IPS DF 4.7 (cell line): ENCODE data around the gene HMGCLL1.
A peak's percentile ranks its signal among the peaks of the same experiment; 100 is the strongest.

Source experiments
- DNase-seq: peaks from one replicate; pipeline ENCODE4 v3.0.0-alpha.2; 2013; ENCODE audit warnings: low spot score; ENCODE audit errors: extremely low read depth

Gene HMGCLL1

DNA sequence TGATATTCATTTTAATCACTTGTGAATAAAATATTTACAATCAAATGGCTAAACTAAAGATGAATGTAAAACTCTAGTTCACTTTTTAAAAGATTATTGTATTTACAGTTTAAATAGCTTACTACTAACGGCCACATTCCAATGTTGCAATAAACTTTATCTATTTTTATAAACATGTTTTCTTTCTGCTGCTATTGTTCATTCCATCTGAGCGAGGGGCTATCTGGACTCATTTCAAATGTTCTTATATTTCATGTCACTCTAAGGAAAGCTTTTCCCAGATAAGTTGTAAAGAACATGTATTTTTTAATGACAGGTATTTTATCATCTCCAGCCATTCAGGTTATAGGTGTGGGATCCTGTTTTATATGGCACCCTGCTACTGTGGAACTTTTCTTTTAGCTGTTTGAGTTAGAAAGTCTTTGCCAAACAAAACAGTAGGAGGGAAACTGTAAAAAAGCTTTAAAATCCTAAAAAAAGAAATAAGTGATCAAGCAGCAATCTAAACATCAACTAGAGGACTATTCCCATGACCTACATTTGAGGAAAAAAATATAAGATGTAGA, 42.5 kb downstream of the HMGCLL1 start:
- DNase-seq = no peak

GRCh38 chr6:55531496-55531895, 47.5 kb downstream of the HMGCLL1 start:
- no peak for DNase-seq

GRCh38 chr6:55530931-55531330, 48.1 kb downstream of the HMGCLL1 start:
- DNase-seq = no peak

GRCh38 chr6:55528624-55529023, 50.4 kb downstream of the HMGCLL1 start:
- peak; percentile 36 for DNase-seq

DNA sequence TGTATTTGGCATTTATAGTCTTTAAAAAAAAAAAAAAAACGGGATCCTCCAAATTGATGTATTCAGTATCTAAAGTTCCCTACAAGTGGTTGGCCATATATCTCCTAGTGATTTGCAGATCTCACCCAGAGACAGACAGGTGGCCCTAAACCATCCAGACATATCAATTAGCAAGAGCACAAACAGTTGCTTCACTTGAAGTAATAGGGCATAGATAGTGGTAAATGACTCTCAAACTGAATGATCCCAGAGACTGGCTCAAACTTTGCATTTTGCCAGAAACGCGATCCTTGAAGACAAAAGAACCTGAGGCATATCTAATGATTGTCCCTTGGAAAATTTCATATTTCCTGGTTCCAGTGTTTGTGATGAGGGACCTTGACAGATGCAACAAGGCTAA, 54.6 kb downstream of the HMGCLL1 start:
- DNase-seq = no peak

DNA sequence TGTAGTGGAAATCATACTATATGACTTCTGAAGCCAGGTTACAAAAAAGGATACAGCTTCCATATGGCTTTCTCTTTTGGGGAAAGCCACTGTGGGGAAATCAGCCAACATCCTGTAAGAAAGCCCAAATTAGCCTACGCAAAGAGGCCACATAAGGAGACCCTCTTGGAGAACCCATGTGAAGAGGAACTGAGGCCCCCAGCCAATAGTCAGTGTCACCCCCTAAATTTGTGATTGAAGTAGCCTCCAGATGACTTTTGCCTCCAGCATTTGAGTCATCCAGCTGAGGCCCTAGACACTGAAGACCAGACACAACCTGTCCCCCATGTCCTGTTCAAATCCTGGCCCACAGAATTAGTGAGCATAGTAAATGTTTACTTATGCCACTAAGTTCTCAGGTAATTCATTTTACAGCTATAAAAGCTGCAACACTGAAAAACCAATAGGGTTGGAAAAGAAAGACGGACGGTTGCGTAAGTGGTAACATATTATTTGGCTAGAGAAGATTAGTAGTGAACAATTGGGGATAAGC, 60.4 kb downstream of the HMGCLL1 start:
- no peak for DNase-seq

- no peak for DNase-seq
Observed at GRCh38 chr6:55516736-55517135, 62.3 kb downstream of the HMGCLL1 start.

- DNase-seq = no peak
Observed at GRCh38 chr6:55512904-55513303, 66.1 kb downstream of the HMGCLL1 start.

- no peak for DNase-seq
Observed at GRCh38 chr6:55511122-55511800, 67.7 kb downstream of the HMGCLL1 start.

DNA sequence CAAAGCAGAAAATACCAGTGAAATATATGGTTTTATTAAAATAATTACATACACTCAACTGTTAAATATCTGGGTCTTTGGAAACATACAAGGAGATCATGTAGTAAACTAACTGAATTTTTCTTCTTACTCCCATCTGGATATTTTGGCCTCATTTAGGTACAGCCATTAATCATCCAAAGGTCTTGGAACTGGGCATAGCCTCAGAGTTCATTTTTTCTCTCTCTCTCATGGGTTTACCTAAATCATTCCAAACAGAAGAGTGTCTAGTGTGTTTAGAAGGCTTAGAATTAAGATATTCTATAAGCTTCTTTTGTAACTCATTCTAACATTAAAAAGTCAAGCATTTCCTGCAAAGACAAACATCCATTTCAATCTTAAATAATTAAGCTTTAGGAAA, 79.4 kb downstream of the HMGCLL1 start:
- no peak for DNase-seq

DNA sequence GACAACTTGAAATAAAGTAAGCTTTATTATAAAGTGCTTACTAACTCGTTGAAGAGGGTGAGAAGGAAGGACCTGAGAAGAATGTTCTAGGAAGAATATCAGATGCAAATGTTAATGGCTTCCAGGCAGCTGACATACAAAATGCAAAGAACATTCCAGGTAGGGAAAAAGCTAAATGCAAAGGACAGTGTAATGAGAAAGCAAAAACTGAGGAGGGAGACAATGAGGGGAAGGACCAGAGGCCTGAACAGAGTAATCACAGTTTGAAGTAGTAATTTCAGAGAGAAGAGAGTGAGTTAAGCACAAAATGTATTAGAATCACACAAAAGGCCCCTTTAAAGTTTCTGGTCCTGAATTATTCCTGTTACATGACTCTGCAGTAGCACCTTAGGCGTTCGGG, 81.3 kb downstream of the HMGCLL1 start:
- DNase-seq = no peak

DNA sequence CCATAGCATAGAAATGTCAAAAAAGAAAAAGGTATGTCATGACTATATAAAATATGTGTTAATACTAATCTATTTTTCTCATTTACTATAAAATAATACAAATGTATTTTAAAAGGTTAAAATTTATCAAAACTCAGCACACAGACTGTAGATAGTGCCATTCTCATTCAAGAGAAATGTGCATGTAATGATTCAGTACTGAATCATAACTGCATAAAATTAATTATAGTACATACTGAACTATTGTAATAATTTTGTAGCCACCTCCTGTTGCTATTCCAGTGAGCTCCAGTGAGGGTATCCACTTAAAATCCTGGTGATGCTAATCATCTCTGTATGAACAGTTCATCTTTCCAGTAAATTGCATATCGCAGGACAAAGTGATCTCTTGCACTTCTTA, 82.8 kb downstream of the HMGCLL1 start:
- no peak for DNase-seq

GRCh38 chr6:55495277-55495676, 83.7 kb downstream of the HMGCLL1 start:
- DNase-seq = no peak

DNA sequence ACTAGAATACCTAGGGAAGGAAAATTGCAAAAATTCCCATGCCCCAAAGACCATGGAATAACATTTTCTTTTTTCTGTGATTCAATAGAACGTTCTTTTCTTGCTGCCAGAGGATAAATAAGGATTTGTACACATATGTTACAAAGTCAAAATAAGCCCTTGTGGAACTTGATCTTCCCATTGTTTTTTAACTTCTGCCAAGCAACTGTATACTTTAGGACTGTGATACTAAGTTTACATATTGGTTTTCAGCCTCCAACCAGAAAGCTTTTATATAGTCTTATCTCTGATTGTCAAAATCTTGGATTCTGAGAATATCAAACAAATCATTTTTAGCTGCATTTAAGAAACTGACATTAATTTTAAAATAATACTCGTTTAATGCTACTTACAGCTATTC, 84.6 kb downstream of the HMGCLL1 start:
- no peak for DNase-seq

GRCh38 chr6:55492259-55492658, 86.7 kb downstream of the HMGCLL1 start:
- DNase-seq = no peak

GRCh38 chr6:55490871-55491270, 88.1 kb downstream of the HMGCLL1 start:
- no peak for DNase-seq

- DNase-seq = no peak
Observed at GRCh38 chr6:55474382-55474781, 104.6 kb downstream of the HMGCLL1 start.

- DNase-seq = no peak
Observed at GRCh38 chr6:55473722-55474121, 105.3 kb downstream of the HMGCLL1 start.

DNA sequence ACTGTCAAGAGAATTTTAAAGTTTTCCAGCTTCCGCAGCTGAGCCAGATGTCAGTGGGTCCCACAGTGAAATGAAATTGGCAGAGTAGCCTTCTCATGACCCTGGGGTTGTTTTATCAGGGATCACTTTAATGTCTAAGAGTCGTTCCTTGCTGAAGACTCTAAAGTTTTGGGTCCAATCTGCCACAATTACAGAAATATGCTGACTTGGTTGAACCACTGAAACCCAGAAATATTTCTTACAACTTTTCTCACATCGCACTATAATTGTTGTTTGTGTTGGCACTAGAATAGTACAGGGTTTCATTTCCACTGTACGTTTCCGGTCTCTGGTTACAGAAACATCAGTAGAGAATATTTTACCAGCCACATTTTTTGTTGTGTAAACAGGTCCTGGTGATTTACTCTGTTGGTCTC, 109.0 kb downstream of the HMGCLL1 start:
- DNase-seq = no peak

DNA sequence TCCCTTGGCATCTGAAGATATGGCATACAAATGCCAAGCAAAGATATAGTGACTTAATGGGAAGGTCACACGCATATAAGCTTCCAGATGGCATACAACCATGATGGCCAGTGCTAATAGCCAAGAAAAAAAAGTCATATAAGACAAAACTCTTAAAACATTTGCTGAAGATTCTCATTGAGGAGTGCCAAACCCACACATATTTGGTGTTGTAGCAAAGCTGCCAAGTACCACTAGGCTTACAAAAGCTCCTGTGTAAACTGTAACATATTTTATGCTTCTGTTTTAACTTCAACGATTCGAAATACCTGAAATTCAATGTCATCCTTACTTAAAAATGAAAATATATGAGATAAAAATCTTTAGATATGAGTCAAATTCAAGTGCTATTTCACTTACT, 123.0 kb downstream of the HMGCLL1 start:
- DNase-seq = no peak

DNA sequence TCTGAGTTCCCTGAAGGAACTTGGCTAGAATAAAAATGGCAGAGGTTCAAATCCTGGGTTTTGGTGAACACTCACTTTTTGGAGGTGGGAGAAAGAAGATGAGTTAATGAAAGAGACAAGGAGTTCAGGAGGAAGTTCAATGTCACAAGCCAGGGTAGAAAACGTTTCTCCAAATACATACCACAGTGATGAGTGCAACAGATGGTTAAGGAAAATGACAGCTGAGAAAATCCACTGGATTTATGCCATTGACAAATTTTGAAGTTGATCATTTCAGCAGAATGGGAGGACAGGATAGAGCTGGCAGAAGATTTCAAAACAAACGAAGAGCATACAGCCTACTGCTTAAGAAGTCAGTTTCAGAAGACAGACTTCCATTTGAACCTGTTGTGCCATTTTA, 129.0 kb downstream of the HMGCLL1 start:
- no peak for DNase-seq

DNA sequence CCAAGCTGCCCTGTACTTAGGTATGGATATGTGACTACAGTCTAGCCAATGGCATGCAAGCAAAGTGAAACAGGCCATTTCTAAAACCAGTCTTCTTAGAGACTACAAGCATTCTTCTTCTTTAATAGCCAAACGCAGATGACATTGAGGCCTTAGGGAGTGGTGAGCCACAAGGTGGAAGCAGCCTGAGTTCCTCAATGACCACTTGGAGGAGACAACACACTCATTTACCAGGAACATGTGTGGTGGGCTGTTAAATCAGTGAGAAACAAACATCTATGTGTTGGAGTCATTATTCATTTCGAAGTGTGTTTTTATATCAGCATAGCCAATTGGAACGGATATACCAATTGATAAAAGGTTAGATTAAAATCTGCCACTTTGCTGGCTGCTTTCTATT, 129.8 kb downstream of the HMGCLL1 start:
- DNase-seq = no peak

DNA sequence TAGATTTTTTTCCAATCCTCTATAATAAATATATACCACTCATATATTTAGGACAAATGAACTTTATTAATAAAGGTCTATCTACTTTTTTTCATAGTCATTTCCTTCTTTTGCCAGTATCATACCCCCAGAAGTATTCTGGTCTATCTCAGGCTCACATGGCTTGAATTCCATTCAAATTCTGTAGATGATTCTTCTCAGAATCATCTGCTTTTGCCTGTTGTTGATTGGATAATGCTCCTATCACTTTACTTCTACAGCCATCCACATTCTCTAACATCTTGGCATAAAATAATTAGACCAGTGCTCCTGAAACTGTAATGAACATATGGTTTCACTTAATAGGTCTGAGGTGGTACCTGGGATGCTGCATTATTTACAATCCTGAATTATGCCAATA, 130.5 kb downstream of the HMGCLL1 start:
- no peak for DNase-seq
